Vagina (tissue), 2 donors: ENCODE results near the gene ANKZF1. TPM values are rescaled to one million over a fixed set of nuclear protein-coding genes. Genes with fewer than 3 reads are reported as not detected.

Experiments used
- DNase-seq, 2 donors: peaks; one replicate each; pipeline ENCODE4 v3.0.0-alpha.2; 2017; ENCODE audit errors: extremely low spot score in 2 of 2
- H3K27ac ChIP-seq: fragments of 200-600 bp; sonication (generic); one replicate; pipeline ENCODE4 v1.5.1; 2019
- H3K27me3 ChIP-seq: fragments of 200-600 bp; sonication (generic); one replicate; pipeline ENCODE4 v1.5.1; 2019
- H3K36me3 ChIP-seq, 2 donors: fragments of 200-600 bp; sonication (generic); one replicate each; pipeline ENCODE4 v1.5.1; 2017 to 2019
- H3K4me1 ChIP-seq: fragments of 200-600 bp; sonication (generic); one replicate; pipeline ENCODE4 v1.5.1; 2019
- H3K4me3 ChIP-seq, 2 donors: fragments of 200-600 bp; sonication (generic); 1 replicate in 1 of 2; 2 replicates in 1 of 2; pipeline ENCODE4 v1.5.1; 2016 to 2019
- H3K9me3 ChIP-seq: fragments of 200-600 bp; sonication (generic); one replicate; pipeline ENCODE4 v1.5.1; 2019
- CTCF ChIP-seq, 3 experiments: fragments of 450-650 bp in 2 of 3; fragments of 200-600 bp in 1 of 3; sonication (generic) in 1 of 3; IDR thresholded peaks; one replicate each; pipeline ENCODE4 v1.5.1; 2017 to 2019; ENCODE audit warnings: antibody characterized with exemption in 3 of 3, mild to moderate bottlenecking in 2 of 3, moderate library complexity in 2 of 3
- POLR2A ChIP-seq, 2 donors: fragments of 450-650 bp; IDR thresholded peaks; one replicate each; pipeline ENCODE4 v1.6.1; 2017; ENCODE audit warnings: antibody characterized with exemption in 2 of 2, mild to moderate bottlenecking in 2 of 2, moderate library complexity in 2 of 2
- POLR2AphosphoS5 ChIP-seq, 2 donors: sonication (generic); formaldehyde crosslinking; IDR thresholded peaks; one replicate each; pipeline ENCODE4 v1.9.0; 2017; ENCODE audit warnings: antibody characterized with exemption in 2 of 2, mild to moderate bottlenecking in 2 of 2, low read depth in 1 of 2; ENCODE audit not compliant: insufficient read depth in 1 of 2
- intact Hi-C: fragments of 100-400 bp; cut with DNase I; formaldehyde crosslinking; loops from one replicate; pipeline ENCODE4 v1.15.1; 2023
- total RNA-seq: library from RNA; depleted of rRNA; stranded (reverse); fragments of >200 nt; gene quantifications from one replicate; pipeline ENCODE4 v1.2.3, GENCODE V29; 2016

Gene ANKZF1
- total RNA-seq, 1 donor from 2014 or later = 98.7 TPM

GRCh38 chr2:219282375-219282774 lies 52.8 kb downstream of the ANKZF1 start:
- no peak overlapping the region for H3K27ac ChIP-seq
- intact Hi-C loops = no loop called here
- TF ChIP-seq POLR2A (IDR thresholded peaks at IDR 0.05) = no peak
- no peak for TF ChIP-seq CTCF (IDR thresholded peaks at IDR 0.05)
- no peak for TF ChIP-seq POLR2AphosphoS5 (IDR thresholded peaks at IDR 0.05; ENCODE audit: insufficient read depth in 1 of 2, low read depth in 1 of 2)
- peaks cover 0 to 43% of the 10 kb centered on the region in 2 donors for H3K36me3 ChIP-seq
- H3K27me3 ChIP-seq = no peaks in the 10 kb centered on the region
- no peaks in the 10 kb centered on the region for H3K9me3 ChIP-seq
- H3K4me3 ChIP-seq = no peak overlapping the region
- DNase-seq = no peak
- peaks cover 67% of the 10 kb centered on the region for H3K4me1 ChIP-seq

- Histone ChIP-seq H3K27ac (peak overlapping the region; percentile 21), H3K4me3 (no peak overlapping the region), H3K4me1 (peaks cover 61% of the 10 kb centered on the region), H3K9me3 (no peaks in the 10 kb centered on the region), H3K27me3 (no peaks in the 10 kb centered on the region), H3K36me3 (peaks cover 0 to 43% of the 10 kb centered on the region in 2 donors)
- intact Hi-C loops = no loop called here
- TF ChIP-seq POLR2A (IDR thresholded peaks at IDR 0.05) (no peak), CTCF (IDR thresholded peaks at IDR 0.05) (no peak), POLR2AphosphoS5 (IDR thresholded peaks at IDR 0.05; ENCODE audit: insufficient read depth in 1 of 2, low read depth in 1 of 2) (no peak)
- no peak for DNase-seq
Observed at GRCh38 chr2:219282943-219283581, 53.5 kb downstream of the ANKZF1 start.

- TF ChIP-seq POLR2AphosphoS5 (IDR thresholded peaks at IDR 0.05; ENCODE audit: insufficient read depth in 1 of 2, low read depth in 1 of 2) = no peak
- TF ChIP-seq POLR2A (IDR thresholded peaks at IDR 0.05) = no peak
- TF ChIP-seq CTCF (IDR thresholded peaks at IDR 0.05) = no peak
- Histone ChIP-seq H3K36me3 (peaks cover 0 to 43% of the 10 kb centered on the region in 2 donors), H3K9me3 (no peaks in the 10 kb centered on the region), H3K27me3 (no peaks in the 10 kb centered on the region), H3K4me1 (peaks cover 64% of the 10 kb centered on the region), H3K4me3 (no peak overlapping the region), H3K27ac (peak overlapping the region; percentile 85)
- no peak for DNase-seq
- intact Hi-C loops = no loop called here
Observed at GRCh38 chr2:219284501-219285372, 55.1 kb downstream of the ANKZF1 start.

- Histone ChIP-seq H3K4me3 (no peak overlapping the region), H3K27ac (peak overlapping the region; percentile 85), H3K36me3 (peaks cover 0 to 43% of the 10 kb centered on the region in 2 donors), H3K4me1 (peaks cover 64% of the 10 kb centered on the region), H3K27me3 (no peaks in the 10 kb centered on the region), H3K9me3 (no peaks in the 10 kb centered on the region)
- TF ChIP-seq POLR2A (IDR thresholded peaks at IDR 0.05) = no peak
- no peak for TF ChIP-seq CTCF (IDR thresholded peaks at IDR 0.05)
- TF ChIP-seq POLR2AphosphoS5 (IDR thresholded peaks at IDR 0.05; ENCODE audit: insufficient read depth in 1 of 2, low read depth in 1 of 2) = no peak
- intact Hi-C loops = no loop called here
- DNase-seq = no peak
Observed at GRCh38 chr2:219285373-219285735, 55.7 kb downstream of the ANKZF1 start.
